ENCODE results near the gene BLM. TPM values are rescaled to one million over a fixed set of nuclear protein-coding genes. Genes with fewer than 3 reads are reported as not detected.

Gene BLM
- total RNA-seq, 4 donors from 2014 or later: 11.6 to 18.2 (median 14.5) TPM

DNA sequence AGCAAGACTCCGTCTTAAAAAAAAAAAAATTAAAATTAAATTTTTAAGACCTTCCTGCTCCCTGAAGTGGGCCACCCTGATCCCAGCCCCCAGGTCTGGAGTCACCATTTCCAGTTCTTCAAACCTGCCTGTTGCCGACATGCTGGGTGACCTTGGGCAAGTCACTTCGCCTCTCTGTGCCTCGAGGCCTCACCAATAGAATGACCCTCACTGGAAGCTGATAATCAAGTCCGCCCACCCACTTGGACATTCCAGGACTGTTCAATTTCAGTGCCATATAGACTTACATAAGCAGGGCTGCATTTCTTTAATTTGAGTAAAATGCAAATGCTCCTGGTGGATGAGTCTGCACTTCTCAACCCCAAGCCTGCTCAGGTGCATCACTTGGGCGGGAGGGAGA, 112.0 kb downstream of the BLM start:
- Histone ChIP-seq H3K9me3 (no peaks in the 10 kb centered on the region), H3K4me3 (no peak overlapping the region), H3K27ac (no peak overlapping the region), H3K36me3 (no peaks in the 10 kb centered on the region), H3K4me1 (no peaks in the 10 kb centered on the region), H3K27me3 (no peaks in the 10 kb centered on the region)
- ATAC-seq: no peak
- no peak for DNase-seq
- in situ Hi-C loops (cut with MboI; ENCODE audit: low sequenced_read_pairs in 4 of 4): no loop called here
- no peak for TF ChIP-seq POLR2A (IDR thresholded peaks at IDR 0.05)
- intact Hi-C loops (cut with DNase I; ENCODE audit: low total_unique reads): no loop called here

DNA sequence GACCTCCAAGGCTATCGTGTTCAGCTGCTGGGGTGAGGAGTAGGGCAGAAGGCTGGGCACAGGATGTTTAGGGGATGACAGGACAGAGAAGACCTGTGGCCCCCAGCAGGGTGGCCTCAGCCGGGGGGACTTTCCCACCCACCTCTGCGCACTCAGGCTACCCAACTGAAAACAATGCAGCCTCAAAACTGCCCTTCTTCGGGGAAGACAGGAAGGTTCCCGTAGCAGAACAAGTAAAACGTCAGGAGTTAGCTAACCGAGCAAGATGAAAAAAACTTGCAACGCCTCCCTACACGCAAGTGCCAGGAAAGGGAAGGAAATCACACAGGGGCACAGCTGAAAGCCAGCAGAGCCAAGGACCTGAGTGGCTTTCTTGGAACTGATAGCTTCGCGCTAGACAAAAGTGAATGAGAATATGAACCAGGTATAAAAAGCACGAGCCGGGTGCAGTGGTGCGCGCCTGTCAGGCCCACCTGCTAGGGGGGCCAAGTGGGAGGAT, 112.8 kb downstream of the BLM start:
- in situ Hi-C loops (cut with MboI; ENCODE audit: low sequenced_read_pairs in 4 of 4): no loop called here
- peak; percentile 39 to 47 for ATAC-seq
- H3K4me3 ChIP-seq: no peak overlapping the region
- no peaks in the 10 kb centered on the region for H3K27me3 ChIP-seq
- intact Hi-C loops (cut with DNase I; ENCODE audit: low total_unique reads): no loop called here
- TF ChIP-seq CTCF (IDR thresholded peaks at IDR 0.05 in 4 of 5, conservative IDR thresholded peaks at IDR 0.05 in 1 of 5) (no peak), POLR2A (IDR thresholded peaks at IDR 0.05) (peak in 1 of 2 donors; percentile 16)
- H3K4me1 ChIP-seq: no peaks in the 10 kb centered on the region
- no peaks in the 10 kb centered on the region for H3K36me3 ChIP-seq
- H3K27ac ChIP-seq: peak overlapping the region in 2 of 4 donors; percentile 31 to 35
- H3K9me3 ChIP-seq: no peaks in the 10 kb centered on the region
- peak; percentile 26 to 37 for DNase-seq

- intact Hi-C loops (cut with DNase I; ENCODE audit: low total_unique reads): no loop called here
Measured at GRCh38 chr15:90834626-90835025, 117.5 kb downstream of the BLM start.

GRCh38 chr15:90836296-90836871, 119.2 kb downstream of the BLM start:
- Histone ChIP-seq H3K4me1 (no peaks in the 10 kb centered on the region), H3K4me3 (no peak overlapping the region), H3K27ac (no peak overlapping the region), H3K36me3 (no peaks in the 10 kb centered on the region), H3K27me3 (no peaks in the 10 kb centered on the region), H3K9me3 (no peaks in the 10 kb centered on the region)
- in situ Hi-C loops (cut with MboI; ENCODE audit: low sequenced_read_pairs in 4 of 4) (no loop called here), intact Hi-C loops (cut with DNase I; ENCODE audit: low total_unique reads) (no loop called here)
- TF ChIP-seq POLR2A (IDR thresholded peaks at IDR 0.05): no peak
- TF ChIP-seq CTCF (IDR thresholded peaks at IDR 0.05 in 4 of 5, conservative IDR thresholded peaks at IDR 0.05 in 1 of 5): no peak
- ATAC-seq (peak in 1 of 2 donors; percentile 75), DNase-seq (no peak)

More at GRCh38 chr15:90834626-90835025, 117.5 kb downstream of the BLM start:
- no peak overlapping the region for H3K4me3 ChIP-seq
- no peaks in the 10 kb centered on the region for H3K9me3 ChIP-seq
- no peak for ATAC-seq
- H3K4me1 ChIP-seq: no peaks in the 10 kb centered on the region
- in situ Hi-C loops (cut with MboI; ENCODE audit: low sequenced_read_pairs in 4 of 4): no loop called here
- no peak overlapping the region for H3K27ac ChIP-seq
- no peaks in the 10 kb centered on the region for H3K36me3 ChIP-seq
- DNase-seq: no peak
- no peaks in the 10 kb centered on the region for H3K27me3 ChIP-seq
- no peak for TF ChIP-seq CTCF (IDR thresholded peaks at IDR 0.05 in 4 of 5, conservative IDR thresholded peaks at IDR 0.05 in 1 of 5)
- no peak for TF ChIP-seq POLR2A (IDR thresholded peaks at IDR 0.05)

GRCh38 chr15:90837094-90837493, 119.9 kb downstream of the BLM start:
- Histone ChIP-seq H3K4me3 (no peak overlapping the region), H3K36me3 (no peaks in the 10 kb centered on the region), H3K27ac (no peak overlapping the region), H3K27me3 (no peaks in the 10 kb centered on the region), H3K9me3 (no peaks in the 10 kb centered on the region), H3K4me1 (no peaks in the 10 kb centered on the region)
- DNase-seq: no peak
- TF ChIP-seq CTCF (IDR thresholded peaks at IDR 0.05 in 4 of 5, conservative IDR thresholded peaks at IDR 0.05 in 1 of 5) (no peak), POLR2A (IDR thresholded peaks at IDR 0.05) (no peak)
- intact Hi-C loops (cut with DNase I; ENCODE audit: low total_unique reads): no loop called here
- no peak for ATAC-seq
- in situ Hi-C loops (cut with MboI; ENCODE audit: low sequenced_read_pairs in 4 of 4): no loop called here
